Psoas muscle (tissue), 8 donors: ENCODE measurements around the gene SLC44A3. TPM values are rescaled to one million over a fixed set of nuclear protein-coding genes. Genes with fewer than 3 reads are reported as not detected.

Experiments used
- ATAC-seq, 4 donors: fragments of 200-7000 bp; cut with Tn5 transposase; one replicate each; pipeline ENCODE4 v1.9.1; 2020; ENCODE audit warnings: moderate library complexity in 3 of 4, mild to moderate bottlenecking in 2 of 4
- DNase-seq, 2 donors: peaks; one replicate each; pipeline ENCODE4 v3.0.0-alpha.2; 2020
- H3K27ac ChIP-seq: fragments of 200-600 bp; one replicate; pipeline ENCODE4 v1.8.0; 2022
- H3K27me3 ChIP-seq, 3 donors: fragments of 200-600 bp in 1 of 3; one replicate each; pipeline versions ENCODE4 v1.6.1 to v1.8.0; 2013 to 2022; ENCODE audit warnings: low read length in 2 of 3, mild to moderate bottlenecking in 2 of 3, moderate library complexity in 1 of 3; ENCODE audit not compliant: insufficient read depth in 3 of 3
- H3K36me3 ChIP-seq, 2 donors: fragments of 200-600 bp in 1 of 2; one replicate each; pipeline versions ENCODE4 v1.6.1 to v1.8.0; 2013 to 2022; ENCODE audit warnings: low read depth in 1 of 2, mild to moderate bottlenecking in 1 of 2, moderate library complexity in 1 of 2; ENCODE audit not compliant: insufficient read depth in 1 of 2
- H3K4me1 ChIP-seq: fragments of 200-600 bp; one replicate; pipeline ENCODE4 v1.8.0; 2022
- H3K4me3 ChIP-seq: fragments of 200-600 bp; one replicate; pipeline ENCODE4 v1.8.0; 2022; ENCODE audit warnings: mild to moderate bottlenecking
- H3K9me3 ChIP-seq: fragments of 200-600 bp; one replicate; pipeline ENCODE4 v1.8.0; 2022
- CTCF ChIP-seq: fragments of 200-600 bp; IDR thresholded peaks from one replicate; pipeline ENCODE4 v1.8.0; 2022; ENCODE audit warnings: antibody characterized with exemption
- WGBS, 3 donors: extraction: QIAGEN DNeasy Blood & Tissue Kit; methylation state at CpG; one replicate each; pipeline versions ENCODE4 v1.1.6 to v1.1.7; 2013; 5-methylcytosine and 5-hydroxymethylcytosine counted together
- intact Hi-C, 2 donors: fragments of 100-400 bp; cut with DNase I; formaldehyde crosslinking; loops; one replicate each; pipeline versions ENCODE4 v1.11.0 to v1.14.2; 2022
- polyA plus RNA-seq, 3 donors: library from polyadenylated mRNA; stranded (reverse); fragments of 200-250 nt; gene quantifications; one replicate each; pipeline ENCODE4 v1.2.3, GENCODE V29; 2013
- total RNA-seq, 4 donors: library from RNA; stranded (reverse); fragmentation: NEBNext Ultra II Directional in 2 of 4; extraction: Animal tissue kit (Norgen Biotek cat#: 25700) in 2 of 4; gene quantifications; one replicate each; pipeline versions ENCODE4 v1.2.1 to v1.2.4, GENCODE V29; 2021 to 2023
- donor health status: healthy with polysubstance abuse.
- donor health status: DM: no; HTN: no; CAD: no; lungs with moderate emphysema.
- donor health status: Bipolar disorder and iron deficiency.
- donor health status: healthy.
- donor health status: DM: yes; HTN: yes; CAD: no.
- donor health status: DM: no; HTN: no; CAD: no.
- donor health status: DM: no; HTN: no; CAD: no.
- donor health status: DM: yes; HTN: yes; CAD: no.

The SLC44A3 gene
- total and polyA plus RNA-seq, 7 donors: 0.04 to 0.58 (median 0.32) TPM; not detected in 2

- Histone ChIP-seq H3K36me3 (no peaks in the 10 kb centered on the region), H3K9me3 (no peaks in the 10 kb centered on the region), H3K4me1 (peaks cover 4% of the 10 kb centered on the region), H3K4me3 (no peak overlapping the region), H3K27ac (no peak overlapping the region), H3K27me3 (peaks cover 0 to 31% (median 9%) of the 10 kb centered on the region in 3 donors)
- ATAC-seq (no peak), DNase-seq (no peak)
- intact Hi-C loops: no loop called here
- 0 to 93% (median 42%) methylated on average over 1 of the region's 1 CpG for WGBS, 3 donors
- no peak for TF ChIP-seq CTCF
Observed at GRCh38 chr1:94816030-94816429, 4.1 kb upstream of the SLC44A3 start.

GRCh38 chr1:94817712-94818111 lies 2.4 kb upstream of the SLC44A3 start:
- no peak overlapping the region for H3K4me3 ChIP-seq
- no peaks in the 10 kb centered on the region for H3K9me3 ChIP-seq
- no peaks in the 10 kb centered on the region for H3K36me3 ChIP-seq
- peaks cover 0 to 46% (median 9%) of the 10 kb centered on the region in 3 donors for H3K27me3 ChIP-seq
- no peak overlapping the region for H3K27ac ChIP-seq
- no peak for TF ChIP-seq CTCF
- intact Hi-C loops: no loop called here
- no peak for DNase-seq
- 78 to 89% (median 86%) methylated on average over 2 of the region's 2 CpGs for WGBS, 3 donors
- ATAC-seq: no peak
- H3K4me1 ChIP-seq: peaks cover 4% of the 10 kb centered on the region

- intact Hi-C loops: no loop called here
- DNase-seq (no peak), ATAC-seq (no peak)
- 52 to 57% (median 55%) methylated on average over 14 of the region's 14 CpGs for WGBS, 3 donors
- H3K4me3 ChIP-seq: peak overlapping the region; percentile 65
- peaks cover 0 to 46% (median 11%) of the 10 kb centered on the region in 3 donors for H3K27me3 ChIP-seq
- no peak for TF ChIP-seq CTCF
- H3K4me1 ChIP-seq: peaks cover 4% of the 10 kb centered on the region
- no peak overlapping the region for H3K27ac ChIP-seq
- H3K36me3 ChIP-seq: no peaks in the 10 kb centered on the region
- H3K9me3 ChIP-seq: no peaks in the 10 kb centered on the region
Observed at GRCh38 chr1:94819238-94819944, 766 bp upstream of the SLC44A3 start.

GRCh38 chr1:94820936-94821335 lies 779 bp downstream of the SLC44A3 start:
- intact Hi-C loops: no loop called here
- Histone ChIP-seq H3K27me3 (peaks cover 0 to 44% (median 11%) of the 10 kb centered on the region in 3 donors), H3K27ac (no peak overlapping the region), H3K4me3 (peak overlapping the region; percentile 65), H3K36me3 (no peaks in the 10 kb centered on the region), H3K4me1 (peaks cover 4% of the 10 kb centered on the region), H3K9me3 (no peaks in the 10 kb centered on the region)
- no peak for TF ChIP-seq CTCF
- DNase-seq (no peak), ATAC-seq (no peak)
- WGBS, 3 donors: 38 to 57% (median 40%) methylated on average over 7 of the region's 7 CpGs
